A204.1 (cell line): ENCODE results near the gene AQP5.

Source experiments
- FAIRE-seq: peaks from 2 replicates; lab custom pipeline; 2012; peaks lifted over from hg19 to GRCh38; lab: Jason Lieb, UNC

Gene AQP5

GRCh38 chr12:49950273-49951251 is 11.1 kb upstream of the AQP5 start, which contains the start of gene AQP2:
Gene AQP2, plus strand, starts transcription at chr12:49950737. Its CDS starts 94 bp downstream, at chr12:49950831.
- no peak for FAIRE-seq

GRCh38 chr12:49951411-49952240 is 10.0 kb upstream of the AQP5 start:
- no peak for FAIRE-seq

GRCh38 chr12:49952391-49953055 is 9.1 kb upstream of the AQP5 start:
- no peak for FAIRE-seq

GRCh38 chr12:49953151-49953550 is 8.5 kb upstream of the AQP5 start:
- no peak for FAIRE-seq

- FAIRE-seq: no peak
These were observed 7.5 kb upstream of the AQP5 start for GRCh38 chr12:49953961-49954846.

- FAIRE-seq: no peak
These were observed 6.5 kb upstream of the AQP5 start for GRCh38 chr12:49954863-49955830.

GRCh38 chr12:49955899-49956662 is 5.6 kb upstream of the AQP5 start:
- no peak for FAIRE-seq

GRCh38 chr12:49956663-49957569 is 4.8 kb upstream of the AQP5 start:
- FAIRE-seq: no peak

- FAIRE-seq: no peak
These were observed 4.1 kb upstream of the AQP5 start for GRCh38 chr12:49957570-49957967.

- no peak for FAIRE-seq
These were observed 1.8 kb upstream of the AQP5 start for GRCh38 chr12:49959685-49960473.

- FAIRE-seq: no peak
These were observed 1.1 kb upstream of the AQP5 start for GRCh38 chr12:49960474-49961110.

- no peak for FAIRE-seq
These were observed 507 bp downstream of the AQP5 start for GRCh38 chr12:49961993-49962764.

- FAIRE-seq: no peak
These were observed 1.4 kb downstream of the AQP5 start for GRCh38 chr12:49962861-49963765.

GRCh38 chr12:49963976-49964815 is 2.5 kb downstream of the AQP5 start:
- FAIRE-seq: no peak
